GM19463 (cell line): Measurements from ENCODE around the gene PIK3AP1.
A peak's percentile ranks its signal among the peaks of the same experiment; 100 is the strongest.

Source experiments
- ATAC-seq: cut with Tn5 transposase; IDR thresholded peaks from one replicate; pipeline ENCODE4 v1.9.1; 2021; ENCODE audit warnings: mild to moderate bottlenecking, moderate library complexity; ENCODE audit not compliant: unreplicated experiment

Gene PIK3AP1

DNA sequence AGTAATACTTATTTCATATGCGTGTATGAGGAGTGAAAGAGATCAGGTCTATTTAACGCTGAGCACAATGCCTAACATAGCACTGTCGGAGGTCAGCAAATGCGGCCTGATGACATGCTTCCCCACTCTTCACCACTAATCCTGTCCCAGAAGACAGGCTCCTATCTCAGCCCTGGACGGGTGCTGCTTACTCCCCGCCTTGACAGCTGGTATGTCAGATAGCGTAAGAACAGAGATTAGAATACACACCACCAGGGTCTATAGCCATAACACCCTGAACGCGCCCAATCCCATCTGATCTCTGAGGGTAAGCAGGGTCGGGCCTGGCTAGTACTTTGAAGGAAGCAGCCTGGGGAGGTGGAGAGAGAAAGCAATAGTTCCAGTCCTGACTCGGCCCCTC lies 101.2 kb downstream of the PIK3AP1 start:
- ATAC-seq = no peak

- ATAC-seq = no peak
Observed at GRCh38 chr10:96618653-96619052, 101.7 kb downstream of the PIK3AP1 start.

DNA sequence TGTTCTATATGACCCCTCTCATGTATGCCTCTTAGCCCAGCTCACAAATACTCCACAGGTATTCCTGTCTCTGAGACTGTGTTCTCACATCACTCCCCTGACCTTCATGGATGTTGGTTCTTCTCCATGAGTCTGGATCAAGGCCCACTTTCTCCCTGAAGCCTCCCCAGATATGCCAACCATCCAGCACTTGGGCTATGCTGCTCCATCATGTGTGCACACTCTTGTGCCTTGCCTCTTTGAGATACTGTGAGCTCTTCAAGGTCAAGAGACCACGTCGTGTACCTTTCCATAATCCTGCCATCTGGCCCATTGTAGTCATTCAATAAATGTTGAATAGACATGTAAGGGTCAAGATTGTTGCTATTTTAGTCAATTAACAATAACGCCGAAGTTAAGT lies 103.4 kb downstream of the PIK3AP1 start:
- no peak for ATAC-seq

- no peak for ATAC-seq
Observed at GRCh38 chr10:96614515-96614914, 105.8 kb downstream of the PIK3AP1 start.

- no peak for ATAC-seq
Observed at GRCh38 chr10:96613576-96613975, 106.7 kb downstream of the PIK3AP1 start.

DNA sequence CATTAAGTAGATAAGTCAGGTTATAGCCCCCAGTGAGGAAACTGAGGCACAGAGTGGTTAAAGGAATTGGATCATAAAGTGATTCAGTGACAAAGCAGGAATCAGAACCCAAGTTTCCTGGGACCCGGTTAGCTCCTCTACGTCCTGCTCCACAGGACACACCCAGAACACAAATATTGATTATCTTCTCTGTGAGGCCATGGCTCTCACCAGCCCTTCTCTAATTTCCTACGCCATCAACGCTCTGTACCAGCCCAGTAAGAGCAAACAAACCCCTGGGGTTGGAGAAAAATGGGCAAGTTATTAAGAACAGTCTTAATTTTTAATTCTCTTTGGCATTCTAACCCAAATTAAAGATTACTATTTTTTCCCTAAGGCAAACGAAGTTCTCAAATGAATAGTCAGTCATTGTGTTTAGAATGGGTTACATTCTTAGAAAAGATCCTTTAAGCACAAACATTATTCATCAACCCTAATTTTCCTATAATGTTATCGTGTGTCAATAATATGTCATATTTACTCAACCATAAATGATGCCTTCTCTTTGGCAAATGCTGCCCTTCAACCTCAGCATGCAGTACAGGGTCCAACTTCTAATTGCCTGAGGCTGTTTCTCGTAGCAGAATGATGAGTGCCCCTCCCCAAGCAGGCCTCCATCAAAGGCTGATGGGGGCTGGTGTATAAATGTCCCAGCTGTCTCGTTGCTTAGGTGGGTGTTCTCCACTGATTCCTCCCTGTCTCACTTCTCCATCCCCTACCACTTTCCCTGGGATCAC lies 108.1 kb downstream of the PIK3AP1 start:
- no peak for ATAC-seq

DNA sequence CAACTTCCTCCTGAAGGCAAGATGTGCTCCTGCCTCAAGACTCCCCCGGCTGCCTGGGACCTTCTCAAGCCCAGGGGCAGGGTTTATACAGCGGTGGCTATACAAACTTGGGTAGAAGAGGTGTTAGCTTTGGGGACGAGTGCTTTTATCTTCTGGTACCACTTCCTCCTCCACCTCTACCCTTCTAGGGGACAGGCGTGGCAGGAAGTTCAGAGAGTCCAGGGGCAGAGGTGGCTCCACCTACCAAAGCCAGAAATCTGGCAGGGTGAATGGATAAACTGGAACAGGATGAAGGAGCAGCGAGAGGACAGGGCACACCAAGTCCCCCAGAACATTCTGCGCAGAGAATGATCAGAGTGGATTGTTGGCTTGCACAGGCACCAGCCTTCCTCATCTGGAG lies 109.5 kb downstream of the PIK3AP1 start:
- no peak for ATAC-seq

DNA sequence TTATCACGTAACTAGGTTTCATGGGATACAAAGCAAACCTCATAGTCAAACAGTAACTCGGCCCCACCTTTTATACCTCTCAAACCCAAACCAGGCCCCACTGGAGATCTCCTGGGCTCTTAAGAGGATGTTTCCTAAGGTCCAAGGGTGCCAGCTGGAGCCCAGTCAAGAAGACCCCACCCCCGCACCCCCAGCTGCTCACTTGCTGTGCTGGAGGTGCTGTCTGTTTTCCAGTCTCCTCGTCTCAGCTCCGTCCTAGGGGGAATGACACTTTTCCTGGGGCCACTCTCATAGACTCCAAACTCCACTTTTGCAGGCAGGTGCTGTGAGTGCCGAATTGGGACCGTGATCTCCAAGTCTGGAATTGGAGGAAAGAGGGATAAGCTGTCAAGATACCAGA lies 110.8 kb downstream of the PIK3AP1 start:
- no peak for ATAC-seq

GRCh38 chr10:96608805-96609204 lies 111.5 kb downstream of the PIK3AP1 start:
- ATAC-seq = no peak

DNA sequence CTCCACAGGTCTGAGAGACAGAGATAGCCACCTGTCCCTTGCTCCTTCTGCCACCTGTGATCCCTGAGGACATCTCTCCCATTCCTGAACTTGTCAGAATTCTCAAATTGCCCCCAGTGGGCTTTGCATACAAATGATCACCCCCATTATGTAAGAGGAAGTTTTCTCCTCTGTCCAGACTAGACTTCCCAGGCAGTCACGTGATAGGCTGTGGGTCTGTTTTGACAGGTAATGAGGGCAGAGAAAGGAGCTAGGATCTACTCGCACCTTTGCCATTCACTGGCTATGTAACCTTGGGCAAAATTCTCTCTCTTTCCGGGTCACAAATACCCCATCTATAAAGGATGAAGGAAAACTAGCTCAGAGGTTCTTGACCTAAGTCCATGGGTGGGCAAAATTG lies 112.1 kb downstream of the PIK3AP1 start:
- no peak for ATAC-seq

DNA sequence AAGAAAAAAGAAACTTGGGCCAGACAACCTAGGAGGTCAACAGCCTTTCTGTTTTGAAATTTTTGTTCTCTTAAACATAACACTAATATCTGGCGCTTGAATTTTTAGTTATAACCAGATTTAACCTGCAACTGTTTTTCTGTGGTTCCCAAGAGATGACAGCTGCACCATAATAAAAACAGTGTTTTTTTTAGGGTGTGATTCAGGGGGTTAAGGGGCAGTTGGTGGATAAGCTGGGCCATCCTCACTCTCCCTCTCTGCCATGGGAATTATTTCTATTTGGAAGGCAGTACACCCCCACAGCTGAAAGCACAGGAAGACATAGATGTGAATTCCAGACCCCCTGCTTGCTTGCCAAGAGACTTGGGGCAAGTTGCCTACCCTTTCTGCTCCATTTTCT lies 113.4 kb downstream of the PIK3AP1 start:
- ATAC-seq = no peak

DNA sequence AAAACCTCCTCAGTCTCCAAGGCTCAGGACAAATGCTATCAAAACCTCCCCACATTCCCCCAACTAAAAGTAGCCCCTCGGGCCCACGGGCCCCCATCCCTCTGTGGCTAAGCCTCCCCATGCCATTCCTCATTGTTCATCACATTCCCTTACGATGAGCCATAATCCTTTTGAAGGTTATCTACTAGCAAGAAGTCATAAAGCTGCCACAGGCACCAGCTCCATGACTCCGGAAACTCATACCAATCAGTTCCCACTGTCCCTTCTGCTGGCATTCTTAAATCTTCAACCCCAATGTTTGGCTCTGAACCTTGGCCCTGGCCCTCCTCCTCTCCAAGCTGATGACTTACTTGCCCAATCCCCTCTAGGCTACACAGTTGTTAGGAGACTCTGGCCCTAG lies 114.1 kb downstream of the PIK3AP1 start:
- no peak for ATAC-seq

DNA sequence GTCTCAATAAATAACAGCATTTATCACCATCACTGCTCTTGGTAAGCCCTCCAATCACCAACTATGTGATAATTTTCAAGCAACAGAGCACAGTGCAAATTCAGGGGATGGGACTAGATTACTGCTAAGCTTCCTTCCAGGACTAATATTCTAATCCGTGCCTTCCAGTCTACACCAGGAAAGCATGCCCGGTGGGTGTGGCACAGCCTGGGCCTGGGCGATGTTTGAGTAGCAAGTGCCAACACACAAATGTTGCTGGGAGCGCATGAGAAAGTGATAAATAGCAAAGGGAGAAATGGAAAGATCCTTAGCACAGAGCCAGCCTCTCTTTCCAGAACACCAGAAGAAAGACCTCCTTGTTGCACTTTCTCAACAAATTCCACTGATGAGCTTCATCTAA lies 120.0 kb downstream of the PIK3AP1 start:
- no peak for ATAC-seq

- no peak for ATAC-seq
Observed at GRCh38 chr10:96598846-96599245, 121.5 kb downstream of the PIK3AP1 start.

- no peak for ATAC-seq
Observed at GRCh38 chr10:96596422-96597407, 123.6 kb downstream of the PIK3AP1 start.

DNA sequence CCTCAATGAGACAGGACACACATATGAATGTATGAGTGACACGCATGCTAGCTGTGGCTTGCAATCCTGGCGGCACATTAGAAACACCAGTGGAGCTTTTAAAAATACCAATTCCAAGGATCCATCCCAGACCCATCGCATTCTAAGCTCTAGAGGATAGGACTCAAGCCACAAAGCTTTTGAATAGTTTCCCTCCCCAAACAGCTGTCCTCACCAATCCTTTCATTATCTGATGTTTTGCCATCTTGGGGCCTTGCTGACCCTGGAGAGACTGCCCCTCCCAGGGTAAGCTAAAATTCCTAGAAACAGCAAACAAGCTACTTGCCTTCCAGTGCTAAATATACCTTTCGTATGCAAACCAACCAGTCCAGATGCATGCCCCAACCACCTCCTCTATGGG lies 124.6 kb downstream of the PIK3AP1 start:
- ATAC-seq = no peak

GRCh38 chr10:96591946-96592345 lies 128.4 kb downstream of the PIK3AP1 start:
- no peak for ATAC-seq

GRCh38 chr10:96588616-96589419 lies 131.5 kb downstream of the PIK3AP1 start:
- ATAC-seq = peak; percentile 39

DNA sequence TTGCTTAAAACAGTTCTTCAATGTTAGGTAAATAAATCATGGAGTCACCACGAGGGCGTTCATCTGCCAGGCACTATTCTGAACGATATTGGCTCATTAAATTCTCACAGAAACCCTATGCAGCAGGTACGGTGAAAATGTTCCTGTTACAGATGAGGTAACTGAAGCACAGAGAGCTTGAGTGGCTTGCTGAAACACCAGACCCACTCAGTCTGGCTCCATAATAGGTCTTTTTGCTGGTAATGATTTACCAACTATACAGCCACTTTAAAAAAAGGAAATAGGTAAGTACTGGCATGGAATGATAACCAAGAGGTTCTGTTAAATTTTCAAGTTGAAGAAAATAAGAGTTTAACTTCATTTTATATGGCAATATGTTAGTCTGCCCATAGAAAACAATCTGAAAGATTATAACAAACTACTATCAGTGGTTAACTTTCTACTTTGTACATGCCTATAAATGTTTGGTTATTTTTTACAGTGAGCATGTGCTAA lies 132.2 kb downstream of the PIK3AP1 start:
- no peak for ATAC-seq

GRCh38 chr10:96587264-96588059 lies 132.9 kb downstream of the PIK3AP1 start:
- ATAC-seq = no peak
